ENCODE measurements around the gene ENGASE.

The ENGASE gene

GRCh38 chr17:79033046-79033616, 41.5 kb upstream of the ENGASE start:
- H3K27me3 ChIP-seq (ENCODE audit: control insufficient read depth, insufficient read depth, low read length): peaks cover 4% of the 10 kb centered on the region
- H3K9ac ChIP-seq (ENCODE audit: low read depth, low read length): no peak overlapping the region
- H3K9me3 ChIP-seq (ENCODE audit: control insufficient read depth, insufficient read depth, low read length): no peaks in the 10 kb centered on the region
- H3K36me3 ChIP-seq (ENCODE audit: control insufficient read depth, insufficient read depth, low read length): no peaks in the 10 kb centered on the region
- no peak overlapping the region for H3K4me3 ChIP-seq (ENCODE audit: low read depth, low read length)
- no peaks in the 10 kb centered on the region for H3K4me1 ChIP-seq (ENCODE audit: control insufficient read depth, insufficient read depth, low read length)

GRCh38 chr17:79033741-79034501, 40.7 kb upstream of the ENGASE start:
- H3K4me1 ChIP-seq (ENCODE audit: control insufficient read depth, insufficient read depth, low read length): no peaks in the 10 kb centered on the region
- H3K9me3 ChIP-seq (ENCODE audit: control insufficient read depth, insufficient read depth, low read length): no peaks in the 10 kb centered on the region
- no peak overlapping the region for H3K4me3 ChIP-seq (ENCODE audit: low read depth, low read length)
- peaks cover 3% of the 10 kb centered on the region for H3K27me3 ChIP-seq (ENCODE audit: control insufficient read depth, insufficient read depth, low read length)
- no peak overlapping the region for H3K9ac ChIP-seq (ENCODE audit: low read depth, low read length)
- H3K36me3 ChIP-seq (ENCODE audit: control insufficient read depth, insufficient read depth, low read length): no peaks in the 10 kb centered on the region

- no peak overlapping the region for H3K9ac ChIP-seq (ENCODE audit: low read depth, low read length)
- H3K4me3 ChIP-seq (ENCODE audit: low read depth, low read length): no peak overlapping the region
- no peaks in the 10 kb centered on the region for H3K4me1 ChIP-seq (ENCODE audit: control insufficient read depth, insufficient read depth, low read length)
- H3K36me3 ChIP-seq (ENCODE audit: control insufficient read depth, insufficient read depth, low read length): no peaks in the 10 kb centered on the region
- no peaks in the 10 kb centered on the region for H3K27me3 ChIP-seq (ENCODE audit: control insufficient read depth, insufficient read depth, low read length)
- H3K9me3 ChIP-seq (ENCODE audit: control insufficient read depth, insufficient read depth, low read length): no peaks in the 10 kb centered on the region
Observed at GRCh38 chr17:79034931-79035485, 39.6 kb upstream of the ENGASE start.

- H3K36me3 ChIP-seq (ENCODE audit: control insufficient read depth, insufficient read depth, low read length): no peaks in the 10 kb centered on the region
- no peaks in the 10 kb centered on the region for H3K9me3 ChIP-seq (ENCODE audit: control insufficient read depth, insufficient read depth, low read length)
- H3K4me1 ChIP-seq (ENCODE audit: control insufficient read depth, insufficient read depth, low read length): no peaks in the 10 kb centered on the region
- no peaks in the 10 kb centered on the region for H3K27me3 ChIP-seq (ENCODE audit: control insufficient read depth, insufficient read depth, low read length)
- no peak overlapping the region for H3K4me3 ChIP-seq (ENCODE audit: low read depth, low read length)
- no peak overlapping the region for H3K9ac ChIP-seq (ENCODE audit: low read depth, low read length)
Observed at GRCh38 chr17:79035686-79036085, 38.9 kb upstream of the ENGASE start.

DNA sequence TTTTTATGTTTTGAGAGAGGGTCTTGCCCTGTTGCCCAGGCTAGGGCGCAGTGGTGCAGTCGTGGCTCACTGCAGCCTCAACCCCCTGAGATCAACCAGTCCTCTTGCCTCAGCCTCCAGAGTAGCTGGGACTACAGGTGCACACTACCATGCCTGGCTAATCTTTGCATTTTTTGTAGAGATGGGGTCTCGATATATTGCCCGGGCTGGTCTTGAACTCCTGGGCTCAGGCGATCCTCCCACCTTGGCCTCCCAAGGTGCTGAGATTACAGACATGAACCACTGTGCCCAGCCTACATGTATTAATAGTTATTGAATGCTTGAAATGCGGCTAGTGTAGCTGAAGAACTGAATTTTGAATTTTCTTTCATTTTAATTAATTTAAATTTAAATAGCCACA, 38.4 kb upstream of the ENGASE start:
- Histone ChIP-seq H3K4me1 (ENCODE audit: control insufficient read depth, insufficient read depth, low read length) (no peaks in the 10 kb centered on the region), H3K9ac (ENCODE audit: low read depth, low read length) (no peak overlapping the region), H3K4me3 (ENCODE audit: low read depth, low read length) (no peak overlapping the region), H3K27me3 (ENCODE audit: control insufficient read depth, insufficient read depth, low read length) (no peaks in the 10 kb centered on the region), H3K36me3 (ENCODE audit: control insufficient read depth, insufficient read depth, low read length) (no peaks in the 10 kb centered on the region), H3K9me3 (ENCODE audit: control insufficient read depth, insufficient read depth, low read length) (no peaks in the 10 kb centered on the region)

- H3K9ac ChIP-seq (ENCODE audit: low read depth, low read length): no peak overlapping the region
- no peaks in the 10 kb centered on the region for H3K36me3 ChIP-seq (ENCODE audit: control insufficient read depth, insufficient read depth, low read length)
Observed at GRCh38 chr17:79036596-79036995, 38.0 kb upstream of the ENGASE start.

GRCh38 chr17:79038545-79039135, 36.0 kb upstream of the ENGASE start:
- Histone ChIP-seq H3K4me1 (ENCODE audit: control insufficient read depth, insufficient read depth, low read length) (no peaks in the 10 kb centered on the region), H3K36me3 (ENCODE audit: control insufficient read depth, insufficient read depth, low read length) (no peaks in the 10 kb centered on the region), H3K9ac (ENCODE audit: low read depth, low read length) (no peak overlapping the region), H3K4me3 (ENCODE audit: low read depth, low read length) (no peak overlapping the region), H3K9me3 (ENCODE audit: control insufficient read depth, insufficient read depth, low read length) (no peaks in the 10 kb centered on the region), H3K27me3 (ENCODE audit: control insufficient read depth, insufficient read depth, low read length) (no peaks in the 10 kb centered on the region)

More at GRCh38 chr17:79036596-79036995, 38.0 kb upstream of the ENGASE start:
- Histone ChIP-seq H3K4me3 (ENCODE audit: low read depth, low read length) (no peak overlapping the region), H3K9me3 (ENCODE audit: control insufficient read depth, insufficient read depth, low read length) (no peaks in the 10 kb centered on the region), H3K27me3 (ENCODE audit: control insufficient read depth, insufficient read depth, low read length) (no peaks in the 10 kb centered on the region), H3K4me1 (ENCODE audit: control insufficient read depth, insufficient read depth, low read length) (no peaks in the 10 kb centered on the region)

DNA sequence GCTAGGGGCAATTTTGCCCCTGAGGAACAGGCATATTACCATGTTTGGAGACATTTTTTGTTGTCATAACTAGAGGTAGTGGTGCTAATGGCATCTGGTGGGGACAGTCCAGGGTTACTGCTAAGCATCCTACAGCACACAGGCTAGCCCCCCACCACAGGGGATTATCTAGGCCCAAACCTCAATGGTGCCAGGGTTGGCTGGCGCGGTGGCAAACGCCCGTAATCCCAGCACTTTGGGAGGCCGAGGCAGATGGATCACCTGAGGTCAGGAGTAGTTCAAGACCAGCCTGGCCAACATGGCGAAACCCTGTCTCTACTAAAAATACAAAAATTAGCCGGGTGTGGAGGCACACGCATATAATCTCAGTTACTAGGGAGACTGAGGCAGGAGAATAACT, 35.5 kb upstream of the ENGASE start:
- Histone ChIP-seq H3K9ac (ENCODE audit: low read depth, low read length) (no peak overlapping the region), H3K4me3 (ENCODE audit: low read depth, low read length) (no peak overlapping the region), H3K36me3 (ENCODE audit: control insufficient read depth, insufficient read depth, low read length) (no peaks in the 10 kb centered on the region)

GRCh38 chr17:79039886-79040285, 34.7 kb upstream of the ENGASE start:
- Histone ChIP-seq H3K4me1 (ENCODE audit: control insufficient read depth, insufficient read depth, low read length) (no peaks in the 10 kb centered on the region), H3K9ac (ENCODE audit: low read depth, low read length) (no peak overlapping the region), H3K27me3 (ENCODE audit: control insufficient read depth, insufficient read depth, low read length) (no peaks in the 10 kb centered on the region), H3K36me3 (ENCODE audit: control insufficient read depth, insufficient read depth, low read length) (no peaks in the 10 kb centered on the region), H3K4me3 (ENCODE audit: low read depth, low read length) (no peak overlapping the region), H3K9me3 (ENCODE audit: control insufficient read depth, insufficient read depth, low read length) (no peaks in the 10 kb centered on the region)

More for the DNA sequence above, 35.5 kb upstream of the ENGASE start:
- no peaks in the 10 kb centered on the region for H3K27me3 ChIP-seq (ENCODE audit: control insufficient read depth, insufficient read depth, low read length)
- no peaks in the 10 kb centered on the region for H3K4me1 ChIP-seq (ENCODE audit: control insufficient read depth, insufficient read depth, low read length)
- no peaks in the 10 kb centered on the region for H3K9me3 ChIP-seq (ENCODE audit: control insufficient read depth, insufficient read depth, low read length)

DNA sequence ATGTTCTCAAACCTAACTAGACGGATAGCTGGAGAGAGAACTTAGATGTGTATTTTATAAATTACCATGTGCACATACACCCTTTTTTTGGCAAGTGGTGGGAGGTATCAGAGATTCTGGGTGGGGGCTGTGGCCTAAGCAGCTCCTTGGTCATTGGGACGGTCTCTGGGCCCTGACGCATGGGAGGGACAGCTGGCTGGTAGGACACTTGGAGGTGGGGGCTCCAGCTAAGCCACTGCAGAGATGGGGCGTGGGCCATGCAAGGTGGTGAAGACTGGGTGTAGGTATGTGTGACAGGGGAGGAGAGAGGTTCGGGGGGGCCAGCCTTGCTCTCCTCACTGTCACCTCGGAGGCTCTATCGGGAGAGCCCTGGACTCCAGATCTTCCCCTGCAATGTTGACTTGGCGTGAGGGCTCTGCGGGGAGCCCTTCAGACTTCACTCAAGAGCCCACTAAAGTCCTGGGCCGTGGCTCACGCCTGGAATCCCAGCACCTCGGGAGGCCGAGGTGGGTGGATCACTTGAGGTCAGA, 33.5 kb upstream of the ENGASE start:
- Histone ChIP-seq H3K4me1 (ENCODE audit: control insufficient read depth, insufficient read depth, low read length) (no peaks in the 10 kb centered on the region), H3K36me3 (ENCODE audit: control insufficient read depth, insufficient read depth, low read length) (no peaks in the 10 kb centered on the region)

DNA sequence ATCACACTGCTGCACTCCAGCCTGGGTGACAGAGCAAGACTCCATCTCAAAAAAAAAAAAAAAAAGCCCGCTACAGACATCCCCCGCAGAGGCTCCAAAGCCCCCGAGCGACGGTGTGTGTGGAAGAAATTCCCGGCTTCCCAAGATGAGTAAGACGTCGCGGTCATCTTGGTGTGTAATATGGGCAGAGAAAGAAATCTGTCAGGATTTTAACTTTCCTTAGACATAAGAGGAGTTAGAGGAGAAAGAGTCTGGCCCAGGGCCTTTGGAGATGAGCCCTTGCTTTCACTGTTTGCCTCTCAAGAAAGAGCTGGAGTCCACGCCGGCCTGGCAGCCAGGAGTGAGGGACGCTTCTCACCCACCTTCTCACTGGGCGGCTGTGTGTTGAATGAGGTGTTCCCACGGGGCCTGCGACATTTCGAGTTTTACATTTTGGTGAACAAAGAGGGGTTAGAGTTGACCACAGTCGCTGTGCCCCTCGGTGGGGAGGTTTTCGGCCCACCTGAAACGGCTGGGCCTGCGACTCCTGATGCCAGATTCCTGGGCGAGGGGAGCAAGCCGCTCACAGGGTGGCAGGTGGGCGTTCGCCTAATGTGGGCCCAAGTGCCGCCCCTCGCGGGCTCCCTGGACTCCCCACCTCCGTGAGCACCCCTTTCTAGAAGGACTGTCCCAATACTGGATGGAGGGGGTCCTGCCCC, 32.8 kb upstream of the ENGASE start:
- Histone ChIP-seq H3K9ac (ENCODE audit: low read depth, low read length) (no peak overlapping the region), H3K36me3 (ENCODE audit: control insufficient read depth, insufficient read depth, low read length) (no peaks in the 10 kb centered on the region)

More for the DNA sequence above, 33.5 kb upstream of the ENGASE start:
- Histone ChIP-seq H3K9ac (ENCODE audit: low read depth, low read length) (no peak overlapping the region), H3K27me3 (ENCODE audit: control insufficient read depth, insufficient read depth, low read length) (no peaks in the 10 kb centered on the region), H3K4me3 (ENCODE audit: low read depth, low read length) (no peak overlapping the region), H3K9me3 (ENCODE audit: control insufficient read depth, insufficient read depth, low read length) (no peaks in the 10 kb centered on the region)

More for the DNA sequence above, 32.8 kb upstream of the ENGASE start:
- no peaks in the 10 kb centered on the region for H3K4me1 ChIP-seq (ENCODE audit: control insufficient read depth, insufficient read depth, low read length)
- no peak overlapping the region for H3K4me3 ChIP-seq (ENCODE audit: low read depth, low read length)
- no peaks in the 10 kb centered on the region for H3K9me3 ChIP-seq (ENCODE audit: control insufficient read depth, insufficient read depth, low read length)
- H3K27me3 ChIP-seq (ENCODE audit: control insufficient read depth, insufficient read depth, low read length): no peaks in the 10 kb centered on the region

Measured in iPS-15b (cell line).